Ishikawa (cell line): ENCODE measurements around the gene SHH.

Experiments used
- CEBPB ChIP-seq: IDR thresholded peaks from 2 replicates; pipeline ENCODE4 v1.6.1; 2012
- CREB1 ChIP-seq: IDR thresholded peaks from 2 replicates; pipeline ENCODE4 v1.6.1; 2012; ENCODE audit warnings: low read depth
- EGR1 ChIP-seq: IDR thresholded peaks from 2 replicates; pipeline ENCODE4 v1.6.1; 2012
- EP300 ChIP-seq: IDR thresholded peaks from 2 replicates; pipeline ENCODE4 v1.6.1; 2012; ENCODE audit warnings: borderline replicate concordance
- FOXM1 ChIP-seq: IDR thresholded peaks from 2 replicates; pipeline ENCODE4 v1.6.1; 2012; ENCODE audit warnings: low read depth, borderline replicate concordance
- NFIC ChIP-seq: IDR thresholded peaks from 2 replicates; pipeline ENCODE4 v1.6.1; 2012
- RAD21 ChIP-seq: IDR thresholded peaks from 2 replicates; pipeline ENCODE4 v1.6.1; 2012; ENCODE audit warnings: low read depth
- REST ChIP-seq: IDR thresholded peaks from 2 replicates; pipeline ENCODE4 v1.6.1; 2012; ENCODE audit warnings: low read depth, mild to moderate bottlenecking
- TAF1 ChIP-seq: IDR thresholded peaks from 2 replicates; pipeline ENCODE4 v1.6.1; 2012; ENCODE audit warnings: low read depth, mild to moderate bottlenecking
- TCF12 ChIP-seq: IDR thresholded peaks from 2 replicates; pipeline ENCODE4 v1.6.1; 2012; ENCODE audit warnings: low read depth
- TEAD4 ChIP-seq: IDR thresholded peaks from 2 replicates; pipeline ENCODE4 v1.6.1; 2012
- USF1 ChIP-seq: IDR thresholded peaks from 2 replicates; pipeline ENCODE4 v1.6.1; 2012
- YY1 ChIP-seq: IDR thresholded peaks from 2 replicates; pipeline ENCODE4 v1.6.1; 2012; ENCODE audit warnings: low read depth
- ZBTB7A ChIP-seq: IDR thresholded peaks from 2 replicates; pipeline ENCODE4 v1.6.1; 2012; ENCODE audit warnings: low read depth
- TF ChIP-seq, protein P1 (sequence below): IDR thresholded peaks from 2 replicates; pipeline ENCODE4 v1.6.1; 2012

SHH gene

DNA sequence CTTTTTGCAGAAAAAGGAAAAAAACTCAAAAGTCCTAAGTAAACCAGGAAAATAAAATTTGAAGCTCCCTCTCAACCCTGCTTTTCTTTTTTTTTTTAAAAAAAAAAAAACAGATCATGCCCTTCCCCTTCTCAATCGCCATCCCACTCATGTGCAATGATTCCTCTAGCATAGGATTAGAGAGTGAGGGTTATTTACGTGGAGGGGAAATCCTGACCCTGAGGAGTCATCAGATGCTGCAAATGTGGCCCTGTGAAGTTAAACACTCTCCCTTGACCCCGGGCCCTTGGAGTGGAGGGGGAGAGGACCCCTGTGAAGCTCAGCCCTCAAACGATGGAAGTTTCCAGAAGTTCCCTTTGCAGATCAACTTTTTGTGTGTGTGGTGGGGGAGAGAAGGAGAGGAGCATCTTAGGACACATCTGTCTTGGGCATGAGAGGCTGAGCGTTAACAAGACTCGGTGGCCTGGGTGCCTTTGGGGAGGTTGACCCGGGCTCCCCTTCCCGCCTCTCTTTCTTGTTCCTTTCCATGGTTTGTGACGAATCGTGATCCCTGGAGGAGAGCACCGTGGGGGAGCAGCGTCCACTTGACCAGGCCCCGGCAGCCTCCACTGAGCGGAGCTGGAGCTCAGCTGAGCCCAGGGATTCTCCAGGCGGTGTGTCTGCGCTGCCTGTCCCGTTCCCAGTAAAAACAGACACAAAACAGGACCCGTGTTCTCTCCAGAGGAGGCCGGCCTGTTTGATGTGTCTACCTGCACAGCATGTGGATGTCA, 1.5 kb upstream of the SHH start:
- TF ChIP-seq, protein P1, sequence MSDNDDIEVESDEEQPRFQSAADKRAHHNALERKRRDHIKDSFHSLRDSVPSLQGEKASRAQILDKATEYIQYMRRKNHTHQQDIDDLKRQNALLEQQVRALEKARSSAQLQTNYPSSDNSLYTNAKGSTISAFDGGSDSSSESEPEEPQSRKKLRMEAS = no peak
- TF ChIP-seq CEBPB (no peak), RAD21 (no peak), EP300 (no peak), EGR1 (no peak), TCF12 (no peak), ZBTB7A (no peak), REST (no peak), TEAD4 (no peak)

- TF ChIP-seq TAF1 (no peak), FOXM1 (no peak), EP300 (no peak), USF1 (no peak), NFIC (no peak), CEBPB (no peak)
Measured at GRCh38 chr7:155813125-155813524, 862 bp upstream of the SHH start.

DNA sequence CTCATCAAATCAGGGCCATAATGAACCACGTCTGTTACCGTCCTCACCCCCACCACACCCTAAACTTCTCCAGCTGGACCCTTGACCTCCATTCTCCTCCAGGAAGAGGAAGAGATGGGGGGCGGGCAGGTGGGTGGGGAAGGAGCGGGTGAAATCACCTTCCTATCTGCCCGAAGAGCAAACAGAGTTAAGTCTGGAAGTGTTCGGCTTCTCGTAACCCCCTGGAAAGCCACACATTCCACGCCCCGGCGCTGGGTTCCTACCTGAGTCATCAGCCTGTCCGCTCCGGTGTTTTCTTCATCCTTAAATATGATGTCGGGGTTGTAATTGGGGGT, 736 bp downstream of the SHH start:
- no peak for TF ChIP-seq TCF12
- TF ChIP-seq FOXM1 = no peak
- TF ChIP-seq TAF1 = no peak
- TF ChIP-seq REST = no peak
- no peak for TF ChIP-seq NFIC
- no peak for TF ChIP-seq RAD21
- TF ChIP-seq, protein P1 = no peak
- TF ChIP-seq TEAD4 = no peak
- no peak for TF ChIP-seq YY1
- no peak for TF ChIP-seq CEBPB
- no peak for TF ChIP-seq ZBTB7A
- TF ChIP-seq CREB1 = no peak
- TF ChIP-seq USF1 = no peak
- TF ChIP-seq EGR1 = no peak
- no peak for TF ChIP-seq EP300

DNA sequence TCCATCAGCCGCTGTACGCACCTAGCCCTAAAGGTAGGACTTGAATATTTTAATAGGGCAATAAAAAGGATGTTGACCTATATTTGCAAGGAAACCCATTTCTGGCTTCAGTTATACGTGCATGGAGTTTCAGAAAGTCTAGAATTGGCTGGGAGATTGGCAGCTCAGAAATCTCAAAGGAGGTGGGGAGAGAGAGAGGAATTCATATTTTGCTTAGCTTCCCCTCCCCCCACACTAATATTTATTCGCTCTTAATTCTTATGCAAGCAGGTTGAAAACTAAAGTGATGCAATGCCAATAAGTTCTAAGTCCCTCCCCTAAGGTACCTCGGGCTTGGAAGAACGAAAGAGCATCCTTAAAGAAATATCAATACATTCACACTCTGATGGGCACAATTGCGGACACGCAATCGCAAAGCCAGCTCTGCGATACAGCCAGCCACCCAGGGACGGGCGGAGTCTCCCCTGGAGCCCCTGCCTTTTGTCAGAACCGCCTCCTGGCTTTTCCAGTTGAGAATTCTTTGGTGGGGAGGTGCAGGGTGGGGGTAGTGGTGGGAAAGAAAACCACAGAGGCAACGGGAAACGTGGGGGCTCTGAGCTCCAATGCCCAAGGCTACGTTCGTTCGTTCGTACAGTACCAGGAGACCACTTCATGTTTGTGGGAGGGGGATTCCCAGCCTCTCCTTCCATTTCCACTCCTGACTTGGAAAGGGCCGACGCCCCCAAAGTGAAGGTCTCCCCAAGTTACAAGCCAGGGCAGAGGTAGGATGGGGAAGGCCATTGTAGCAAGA, 1.3 kb downstream of the SHH start:
- no peak for TF ChIP-seq CEBPB
- TF ChIP-seq, protein P1 = no peak

- no peak for TF ChIP-seq NFIC
- no peak for TF ChIP-seq TEAD4
- no peak for TF ChIP-seq YY1
- TF ChIP-seq USF1 = no peak
- TF ChIP-seq RAD21 = no peak
- TF ChIP-seq CREB1 = no peak
- no peak for TF ChIP-seq ZBTB7A
- TF ChIP-seq TCF12 = no peak
- no peak for TF ChIP-seq REST
- no peak for TF ChIP-seq FOXM1
- no peak for TF ChIP-seq EP300
- no peak for TF ChIP-seq CEBPB
- no peak for TF ChIP-seq TAF1
- no peak for TF ChIP-seq EGR1
- TF ChIP-seq, protein P1 = no peak
Measured at GRCh38 chr7:155809947-155810769, 2.1 kb downstream of the SHH start.
